KMS-11 (cell line): ENCODE data around the gene RAB6B.

ENCODE experiments used
- H2AFZ ChIP-seq: fragments of 200-600 bp; sonication (generic); 2 replicates; pipeline ENCODE4 v1.6.1; 2016; ENCODE audit warnings: antibody characterized with exemption, mixed run types, low read depth
- H3K27ac ChIP-seq: fragments of 200-600 bp; sonication (generic); 2 replicates; pipeline ENCODE4 v1.6.1; 2016; ENCODE audit warnings: mild to moderate bottlenecking, mixed run types
- H3K27me3 ChIP-seq: fragments of 200-600 bp; sonication (generic); 2 replicates; pipeline ENCODE4 v1.6.1; 2017; ENCODE audit warnings: mild to moderate bottlenecking, low read depth, mixed run types, moderate library complexity; ENCODE audit not compliant: insufficient read depth
- H3K36me3 ChIP-seq: fragments of 200-600 bp; sonication (generic); 2 replicates; pipeline ENCODE4 v1.6.1; 2017; ENCODE audit warnings: mild to moderate bottlenecking, mixed run types; ENCODE audit not compliant: insufficient read depth
- H3K4me1 ChIP-seq: fragments of 200-600 bp; sonication (generic); 2 replicates; pipeline ENCODE4 v1.6.1; 2016; ENCODE audit warnings: mild to moderate bottlenecking, low read depth, mixed run types; ENCODE audit not compliant: poor library complexity, severe bottlenecking
- H3K4me2 ChIP-seq: fragments of 200-600 bp; sonication (generic); 2 replicates; pipeline ENCODE4 v1.7.0; 2016; ENCODE audit warnings: mild to moderate bottlenecking, mixed run types
- H3K4me3 ChIP-seq: fragments of 200-600 bp; sonication (generic); IDR thresholded peaks from 2 replicates; pipeline ENCODE4 v1.6.1; 2017; ENCODE audit warnings: low read depth, low read length, mixed read lengths; ENCODE audit not compliant: insufficient read depth
- H3K79me2 ChIP-seq: fragments of 200-600 bp; sonication (generic); 2 replicates; pipeline ENCODE4 v1.6.1; 2016; ENCODE audit warnings: low read depth, mixed run types; ENCODE audit not compliant: insufficient read depth
- H3K9ac ChIP-seq: fragments of 200-600 bp; sonication (generic); 2 replicates; pipeline ENCODE4 v1.6.1; 2016; ENCODE audit warnings: mild to moderate bottlenecking, mixed run types
- H4K20me1 ChIP-seq: fragments of 200-600 bp; sonication (generic); 2 replicates; pipeline ENCODE4 v1.6.1; 2016; ENCODE audit warnings: mild to moderate bottlenecking, mixed run types; ENCODE audit not compliant: insufficient read depth
- CTCF ChIP-seq: fragments of 200-600 bp; sonication (generic); conservative IDR thresholded peaks from 2 replicates; pipeline ENCODE4 v1.6.1; 2017; ENCODE audit warnings: low read depth, mild to moderate bottlenecking, antibody characterized with exemption, low read length, moderate library complexity, mixed read lengths

The RAB6B gene

GRCh38 chr3:133835418-133835743, 60.3 kb downstream of the RAB6B start:
- no peaks in the 10 kb centered on the region for H3K36me3 ChIP-seq
- no peaks in the 10 kb centered on the region for H3K27me3 ChIP-seq
- no peaks in the 10 kb centered on the region for H3K4me1 ChIP-seq
- no peak for TF ChIP-seq CTCF
- no peak overlapping the region for H3K27ac ChIP-seq
- H4K20me1 ChIP-seq: no peaks in the 10 kb centered on the region
- no peaks in the 10 kb centered on the region for H3K79me2 ChIP-seq
- no peak overlapping the region for H3K4me3 ChIP-seq
- H3K4me2 ChIP-seq: no peak overlapping the region
- H3K9ac ChIP-seq: no peak overlapping the region
- no peak overlapping the region for H2AFZ ChIP-seq

GRCh38 chr3:133834621-133835417, 60.9 kb downstream of the RAB6B start:
- Histone ChIP-seq H4K20me1 (no peaks in the 10 kb centered on the region), H3K4me2 (no peak overlapping the region), H3K9ac (no peak overlapping the region), H3K27me3 (no peaks in the 10 kb centered on the region), H3K27ac (no peak overlapping the region), H3K79me2 (no peaks in the 10 kb centered on the region), H3K4me3 (no peak overlapping the region), H3K36me3 (no peaks in the 10 kb centered on the region), H3K4me1 (no peaks in the 10 kb centered on the region), H2AFZ (no peak overlapping the region)
- no peak for TF ChIP-seq CTCF

GRCh38 chr3:133833880-133834620, 61.6 kb downstream of the RAB6B start:
- Histone ChIP-seq H3K9ac (no peak overlapping the region), H3K4me3 (no peak overlapping the region), H3K4me2 (no peak overlapping the region), H3K79me2 (no peaks in the 10 kb centered on the region), H3K36me3 (no peaks in the 10 kb centered on the region), H3K27ac (no peak overlapping the region), H3K27me3 (no peaks in the 10 kb centered on the region), H4K20me1 (no peaks in the 10 kb centered on the region), H2AFZ (no peak overlapping the region), H3K4me1 (no peaks in the 10 kb centered on the region)
- no peak for TF ChIP-seq CTCF

GRCh38 chr3:133833267-133833666, 62.4 kb downstream of the RAB6B start:
- H3K4me3 ChIP-seq: no peak overlapping the region
- H3K4me2 ChIP-seq: no peak overlapping the region

More at GRCh38 chr3:133833267-133833666, 62.4 kb downstream of the RAB6B start:
- H3K4me1 ChIP-seq: no peaks in the 10 kb centered on the region
- no peaks in the 10 kb centered on the region for H3K36me3 ChIP-seq
- no peaks in the 10 kb centered on the region for H3K27me3 ChIP-seq
- H3K27ac ChIP-seq: no peak overlapping the region
- H4K20me1 ChIP-seq: no peaks in the 10 kb centered on the region
- H2AFZ ChIP-seq: no peak overlapping the region
- no peaks in the 10 kb centered on the region for H3K79me2 ChIP-seq
- no peak for TF ChIP-seq CTCF
- no peak overlapping the region for H3K9ac ChIP-seq
